ENCODE measurements around the gene NOC4L. TPM values are rescaled to one million over a fixed set of nuclear protein-coding genes. Genes with fewer than 3 reads are reported as not detected.

The NOC4L gene
- total RNA-seq, 1 donor from 2014 or later = 10.0 TPM

DNA sequence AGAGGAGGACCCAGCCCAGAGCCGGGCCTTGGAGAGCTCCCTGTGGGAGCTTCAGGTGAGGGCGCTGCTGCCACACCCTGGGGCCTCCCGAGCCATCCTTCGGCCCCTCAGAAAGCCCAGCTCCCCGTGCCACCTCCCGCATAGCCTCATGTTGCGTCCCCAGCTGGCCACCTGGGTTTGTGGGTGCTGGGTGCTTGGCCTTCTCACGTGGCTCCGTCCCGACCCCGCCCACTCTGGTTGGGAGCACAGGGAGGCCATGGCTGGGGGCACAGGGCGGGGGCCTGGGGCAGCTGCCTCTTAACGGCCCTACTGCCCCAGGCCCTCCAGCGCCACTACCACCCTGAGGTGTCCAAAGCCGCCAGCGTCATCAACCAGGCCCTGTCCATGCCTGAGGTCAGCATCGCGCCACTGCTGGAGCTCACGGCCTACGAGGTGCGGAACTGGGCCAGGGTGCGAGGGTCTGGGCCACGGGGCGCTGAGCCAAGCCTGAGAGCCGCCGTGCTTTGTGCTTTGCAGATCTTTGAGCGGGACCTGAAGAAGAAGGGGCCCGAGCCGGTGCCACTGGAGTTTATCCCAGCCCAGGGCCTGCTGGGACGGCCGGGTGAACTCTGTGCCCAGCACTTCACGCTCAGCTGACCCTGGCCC lies 7.6 kb downstream of the NOC4L start:
- Histone ChIP-seq H3K27me3 (ENCODE audit: control insufficient read depth, insufficient read depth, low read length) (no peaks in the 10 kb centered on the region), H3K4me3 (ENCODE audit: low read depth, low read length) (no peak overlapping the region), H3K36me3 (ENCODE audit: control insufficient read depth, insufficient read depth, low read length) (peaks cover 10% of the 10 kb centered on the region)
- TF ChIP-seq, protein P1, sequence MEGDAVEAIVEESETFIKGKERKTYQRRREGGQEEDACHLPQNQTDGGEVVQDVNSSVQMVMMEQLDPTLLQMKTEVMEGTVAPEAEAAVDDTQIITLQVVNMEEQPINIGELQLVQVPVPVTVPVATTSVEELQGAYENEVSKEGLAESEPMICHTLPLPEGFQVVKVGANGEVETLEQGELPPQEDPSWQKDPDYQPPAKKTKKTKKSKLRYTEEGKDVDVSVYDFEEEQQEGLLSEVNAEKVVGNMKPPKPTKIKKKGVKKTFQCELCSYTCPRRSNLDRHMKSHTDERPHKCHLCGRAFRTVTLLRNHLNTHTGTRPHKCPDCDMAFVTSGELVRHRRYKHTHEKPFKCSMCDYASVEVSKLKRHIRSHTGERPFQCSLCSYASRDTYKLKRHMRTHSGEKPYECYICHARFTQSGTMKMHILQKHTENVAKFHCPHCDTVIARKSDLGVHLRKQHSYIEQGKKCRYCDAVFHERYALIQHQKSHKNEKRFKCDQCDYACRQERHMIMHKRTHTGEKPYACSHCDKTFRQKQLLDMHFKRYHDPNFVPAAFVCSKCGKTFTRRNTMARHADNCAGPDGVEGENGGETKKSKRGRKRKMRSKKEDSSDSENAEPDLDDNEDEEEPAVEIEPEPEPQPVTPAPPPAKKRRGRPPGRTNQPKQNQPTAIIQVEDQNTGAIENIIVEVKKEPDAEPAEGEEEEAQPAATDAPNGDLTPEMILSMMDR (IDR thresholded peaks at IDR 0.05; ENCODE audit: insufficient read depth, low read length, severe bottlenecking) = no peak
- no peak for DNase-seq (ENCODE audit: low read depth)
- no peak for FAIRE-seq

DNA sequence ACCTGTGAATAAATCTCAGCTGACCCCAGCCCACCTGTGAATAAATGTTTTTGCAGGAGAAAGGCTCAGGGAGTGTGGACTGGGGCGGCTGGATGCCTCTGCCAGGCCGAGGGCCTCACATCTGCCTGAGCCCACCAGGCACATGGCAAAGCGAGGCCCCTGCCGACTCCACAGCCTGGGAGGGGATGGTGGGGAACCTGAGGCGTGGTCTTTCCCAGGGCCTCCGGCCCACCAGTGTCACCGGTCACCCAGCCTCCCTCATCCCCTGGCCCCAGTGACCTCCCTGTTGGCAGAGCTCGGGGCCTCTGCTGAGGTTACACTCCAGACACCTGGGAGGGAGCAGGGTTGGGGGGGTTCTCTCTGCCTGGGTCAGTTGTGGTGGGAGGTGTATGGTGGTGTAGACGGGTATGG lies 8.2 kb downstream of the NOC4L start:
- TF ChIP-seq, protein P1 (IDR thresholded peaks at IDR 0.05; ENCODE audit: insufficient read depth, low read length, severe bottlenecking) = no peak
- Histone ChIP-seq H3K4me3 (ENCODE audit: low read depth, low read length) (no peak overlapping the region), H3K36me3 (ENCODE audit: control insufficient read depth, insufficient read depth, low read length) (peaks cover 9% of the 10 kb centered on the region), H3K27me3 (ENCODE audit: control insufficient read depth, insufficient read depth, low read length) (no peaks in the 10 kb centered on the region)
- DNase-seq (ENCODE audit: low read depth) = no peak
- no peak for FAIRE-seq

DNA sequence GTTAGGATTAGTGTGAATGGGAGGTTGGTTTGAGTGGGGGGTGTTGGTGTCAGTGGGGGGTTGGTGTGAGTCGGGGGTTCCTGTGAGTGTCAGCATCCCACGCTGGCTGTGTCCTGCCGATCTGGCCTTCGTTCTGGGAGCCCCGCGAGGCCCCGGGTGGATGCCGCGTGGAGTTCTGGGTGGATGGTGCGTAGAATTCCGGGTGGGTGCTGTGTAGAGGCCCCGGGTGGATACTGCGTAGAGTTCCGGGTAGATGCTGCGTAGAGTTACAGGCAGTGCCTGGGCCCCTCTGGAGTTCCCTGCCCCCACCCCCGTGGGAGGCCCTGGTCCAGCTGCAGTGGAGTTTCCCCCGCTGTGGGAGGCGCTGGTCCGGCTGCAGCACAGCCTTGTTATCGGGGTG lies 8.7 kb downstream of the NOC4L start:
- H3K36me3 ChIP-seq (ENCODE audit: control insufficient read depth, insufficient read depth, low read length) = peaks cover 7% of the 10 kb centered on the region
- TF ChIP-seq, protein P1 (IDR thresholded peaks at IDR 0.05; ENCODE audit: insufficient read depth, low read length, severe bottlenecking) = no peak
- DNase-seq (ENCODE audit: low read depth) = no peak
- FAIRE-seq = no peak
- no peaks in the 10 kb centered on the region for H3K27me3 ChIP-seq (ENCODE audit: control insufficient read depth, insufficient read depth, low read length)
- H3K4me3 ChIP-seq (ENCODE audit: low read depth, low read length) = no peak overlapping the region

DNA sequence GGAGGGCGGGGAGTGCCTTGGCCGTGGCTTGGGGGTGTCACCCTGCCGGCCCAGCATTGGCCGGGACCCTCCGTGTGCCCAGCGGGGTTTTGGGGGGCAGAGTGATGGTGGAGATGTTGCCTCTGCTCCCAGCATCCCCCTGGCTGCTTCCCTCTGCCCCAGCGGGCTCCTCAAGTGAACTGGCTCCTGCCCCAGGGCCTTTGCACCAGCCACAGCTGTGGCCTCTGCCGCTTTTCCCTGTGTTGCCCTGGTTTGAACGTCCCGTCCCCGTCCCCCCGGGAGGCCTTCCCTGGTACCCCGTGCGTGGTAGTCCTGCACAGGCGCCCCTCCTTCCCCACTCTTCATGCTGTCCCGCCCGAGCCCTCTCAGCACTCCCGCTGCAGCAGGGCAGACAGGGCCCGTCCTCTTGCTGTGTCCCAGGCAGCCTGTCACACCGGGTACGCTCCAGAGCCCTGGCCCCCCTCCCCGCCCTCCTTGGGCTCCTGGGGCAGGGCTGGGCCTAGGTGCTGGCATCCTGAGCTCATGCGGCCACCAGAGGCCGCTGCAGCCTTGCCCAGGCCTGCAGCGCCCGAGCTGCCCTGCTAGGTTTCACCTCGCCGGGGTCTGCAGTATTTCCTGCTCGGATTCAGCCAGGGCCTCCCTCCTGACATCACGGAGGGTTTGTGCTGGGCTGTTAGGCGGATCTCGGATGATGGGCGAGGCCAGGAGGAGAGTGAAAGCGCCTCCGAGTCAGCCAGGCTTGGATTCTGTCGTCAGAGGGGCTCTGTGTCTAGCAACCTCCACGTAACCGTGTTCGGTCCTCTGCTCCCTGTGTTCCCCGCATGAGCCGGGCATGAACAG lies 9.5 kb downstream of the NOC4L start:
- TF ChIP-seq, protein P1 (IDR thresholded peaks at IDR 0.05; ENCODE audit: insufficient read depth, low read length, severe bottlenecking) = peak; percentile 99
- no peak for FAIRE-seq
- Histone ChIP-seq H3K36me3 (ENCODE audit: control insufficient read depth, insufficient read depth, low read length) (peaks cover 3% of the 10 kb centered on the region), H3K27me3 (ENCODE audit: control insufficient read depth, insufficient read depth, low read length) (no peaks in the 10 kb centered on the region), H3K4me3 (ENCODE audit: low read depth, low read length) (no peak overlapping the region)
- peak; percentile 27 for DNase-seq (ENCODE audit: low read depth)

DNA sequence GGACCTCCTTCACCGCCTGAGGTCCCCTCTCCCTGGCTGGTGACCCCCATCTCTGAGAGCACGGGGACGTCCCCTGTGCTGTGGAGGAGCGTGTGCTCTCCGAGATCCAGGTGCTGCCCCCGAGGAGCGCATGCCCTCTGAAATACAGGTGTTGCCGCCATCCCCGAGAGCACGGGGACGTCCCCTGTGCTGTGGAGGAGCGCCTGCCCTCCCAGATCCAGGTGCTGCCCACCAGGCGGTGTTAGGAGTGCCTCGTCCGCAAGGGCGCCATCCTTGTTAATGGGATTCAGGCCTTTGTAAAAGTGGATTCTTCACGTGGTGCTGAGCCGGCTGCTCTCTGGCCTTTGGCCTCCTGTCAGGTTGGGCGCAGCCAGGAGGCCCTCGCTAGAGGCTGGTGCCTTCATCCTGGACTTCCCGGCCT lies 10.1 kb downstream of the NOC4L start:
- Histone ChIP-seq H3K36me3 (ENCODE audit: control insufficient read depth, insufficient read depth, low read length) (peaks cover 3% of the 10 kb centered on the region), H3K27me3 (ENCODE audit: control insufficient read depth, insufficient read depth, low read length) (no peaks in the 10 kb centered on the region), H3K4me3 (ENCODE audit: low read depth, low read length) (no peak overlapping the region)
- FAIRE-seq (no peak), DNase-seq (ENCODE audit: low read depth) (no peak)
- TF ChIP-seq, protein P1 (IDR thresholded peaks at IDR 0.05; ENCODE audit: insufficient read depth, low read length, severe bottlenecking) = no peak
